Islet of Langerhans (tissue), 1 donor: ENCODE data around the gene NDFIP1.
"Not testable (repeated sequence)": the region's sequence is repeated elsewhere in the genome, so short reads cannot be mapped to it uniquely, and the experiment has no call there.

Source experiments
- FAIRE-seq: peaks from one replicate; lab custom pipeline; 2011; peaks lifted over from hg19 to GRCh38; lab: Jason Lieb, UNC

The NDFIP1 gene, protein sequence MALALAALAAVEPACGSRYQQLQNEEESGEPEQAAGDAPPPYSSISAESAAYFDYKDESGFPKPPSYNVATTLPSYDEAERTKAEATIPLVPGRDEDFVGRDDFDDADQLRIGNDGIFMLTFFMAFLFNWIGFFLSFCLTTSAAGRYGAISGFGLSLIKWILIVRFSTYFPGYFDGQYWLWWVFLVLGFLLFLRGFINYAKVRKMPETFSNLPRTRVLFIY

DNA sequence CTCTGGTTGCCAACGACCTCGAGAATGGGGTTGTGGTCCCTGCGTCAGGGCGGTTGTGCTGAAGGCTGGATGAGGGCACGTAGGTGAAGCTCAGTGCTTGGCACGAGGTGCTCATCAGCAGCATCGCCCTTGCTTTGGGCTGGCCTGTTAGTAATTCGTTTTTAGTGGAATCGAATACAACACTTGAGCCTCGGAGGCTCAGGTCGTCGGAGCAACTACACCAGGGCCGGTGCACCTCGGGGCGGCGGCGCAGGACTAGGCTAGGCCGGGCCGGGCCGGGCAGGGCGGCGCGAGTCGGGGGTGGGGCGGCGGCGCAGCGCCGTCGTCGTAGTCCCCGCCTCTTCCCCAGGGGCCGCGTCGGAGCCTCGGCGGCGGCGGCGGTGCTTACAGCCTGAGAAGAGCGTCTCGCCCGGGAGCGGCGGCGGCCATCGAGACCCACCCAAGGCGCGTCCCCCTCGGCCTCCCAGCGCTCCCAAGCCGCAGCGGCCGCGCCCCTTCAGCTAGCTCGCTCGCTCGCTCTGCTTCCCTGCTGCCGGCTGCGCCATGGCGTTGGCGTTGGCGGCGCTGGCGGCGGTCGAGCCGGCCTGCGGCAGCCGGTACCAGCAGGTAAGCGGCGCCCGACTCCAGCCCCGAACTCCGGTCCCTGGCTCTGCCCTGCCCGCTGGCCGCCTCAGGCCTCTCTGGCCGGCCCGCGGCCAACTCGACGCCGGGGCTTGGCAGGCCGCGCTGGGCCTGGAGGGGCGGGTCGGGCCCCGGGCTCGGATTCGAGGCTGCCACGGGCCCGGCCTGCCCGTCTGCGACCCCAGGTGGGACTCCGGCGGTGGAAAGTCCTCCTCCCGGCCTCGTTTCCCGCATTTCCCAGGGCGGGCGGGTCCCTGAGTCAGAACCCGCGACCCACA lies at the start of gene NDFIP1:
TSS of gene NDFIP1 (plus strand) at position 348 of the 899 bp plus-strand sequence. CDS start at position 544, 196 bp downstream.
- no peak for FAIRE-seq

GRCh38 chr5:142059304-142059940 lies 49.2 kb upstream of the NDFIP1 start:
- no peak for FAIRE-seq

- FAIRE-seq = no peak
Measured at GRCh38 chr5:142063376-142063775, 45.2 kb upstream of the NDFIP1 start.

- no peak for FAIRE-seq
Measured at GRCh38 chr5:142063878-142064331, 44.7 kb upstream of the NDFIP1 start.

DNA sequence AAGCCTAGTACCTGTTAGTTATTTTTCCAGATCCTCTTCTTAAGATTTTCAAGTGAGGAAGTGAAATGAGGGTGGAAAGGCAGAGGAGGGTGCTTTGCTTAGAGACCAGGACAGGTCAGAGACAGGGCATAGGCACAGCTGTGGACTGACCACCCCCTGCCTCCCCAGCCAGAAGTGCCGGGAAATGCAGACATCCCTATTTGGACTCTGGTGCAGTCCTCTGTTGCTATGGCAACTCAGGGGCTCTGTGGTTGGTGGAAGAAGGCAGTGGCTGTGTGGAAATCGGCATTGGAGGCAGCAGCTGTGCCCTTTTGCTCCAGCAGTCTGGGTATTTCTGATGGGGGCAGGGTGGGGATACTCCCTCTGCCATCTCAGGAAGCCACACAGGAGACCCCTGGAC lies 43.3 kb upstream of the NDFIP1 start:
- no peak for FAIRE-seq

DNA sequence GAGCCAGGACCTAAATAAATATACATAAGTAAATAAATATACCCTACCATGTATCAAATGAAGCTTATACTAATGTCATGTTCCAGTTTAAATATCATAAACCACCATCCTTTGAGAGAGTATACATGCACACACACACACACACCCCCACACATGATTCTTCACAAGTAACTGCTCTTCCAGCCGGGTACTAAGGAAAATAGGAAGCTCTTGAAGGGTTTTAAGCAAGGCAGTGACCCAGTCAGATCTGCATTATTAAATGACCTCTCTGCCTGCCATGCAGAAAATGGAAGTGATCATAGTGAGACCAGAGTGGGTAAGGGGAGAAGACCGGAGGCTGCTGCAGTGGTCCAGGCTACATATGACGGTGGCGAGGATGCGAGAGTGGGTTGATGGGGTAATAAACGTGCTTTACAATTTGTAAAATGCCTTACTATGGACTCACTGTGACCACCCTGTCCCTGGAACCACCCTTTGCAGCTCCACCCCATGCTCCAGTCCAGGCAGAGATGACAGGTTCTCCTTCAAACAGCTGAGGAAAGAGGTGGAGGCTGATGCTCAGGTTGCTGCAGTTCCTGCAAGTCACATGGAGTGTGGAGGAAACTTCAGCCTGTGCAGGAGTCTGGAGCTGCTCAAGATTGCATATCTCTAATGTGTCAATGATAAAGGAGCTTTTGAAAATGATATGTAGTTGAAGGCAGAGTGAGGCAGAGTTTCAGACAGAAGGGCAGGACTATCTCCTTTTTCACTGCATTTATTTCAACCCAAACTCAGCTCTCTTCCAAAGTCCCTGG lies 38.8 kb upstream of the NDFIP1 start:
- FAIRE-seq = no peak

GRCh38 chr5:142070734-142071133 lies 37.8 kb upstream of the NDFIP1 start:
- FAIRE-seq = no peak

DNA sequence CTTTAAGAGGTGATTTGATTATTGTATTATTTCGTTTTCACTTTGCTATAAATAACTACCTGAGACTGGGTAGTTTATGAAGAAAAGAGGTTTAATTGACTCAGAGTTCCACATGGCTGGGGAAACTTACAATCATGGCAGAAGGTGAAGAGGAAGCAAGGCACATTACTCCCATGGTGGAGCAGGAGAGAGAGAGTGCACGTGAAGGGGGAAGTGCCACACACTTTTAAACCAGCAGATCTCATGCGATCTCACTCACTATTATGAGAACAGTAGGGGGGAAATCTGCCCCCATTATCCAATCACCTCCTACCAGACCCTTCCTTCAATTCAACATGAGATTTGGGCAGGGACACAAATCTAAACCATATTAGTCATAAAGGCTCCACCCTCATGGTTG lies 36.1 kb upstream of the NDFIP1 start:
- FAIRE-seq = no peak

- peak; percentile 86 for FAIRE-seq
Measured at GRCh38 chr5:142073362-142073988, 35.1 kb upstream of the NDFIP1 start.

DNA sequence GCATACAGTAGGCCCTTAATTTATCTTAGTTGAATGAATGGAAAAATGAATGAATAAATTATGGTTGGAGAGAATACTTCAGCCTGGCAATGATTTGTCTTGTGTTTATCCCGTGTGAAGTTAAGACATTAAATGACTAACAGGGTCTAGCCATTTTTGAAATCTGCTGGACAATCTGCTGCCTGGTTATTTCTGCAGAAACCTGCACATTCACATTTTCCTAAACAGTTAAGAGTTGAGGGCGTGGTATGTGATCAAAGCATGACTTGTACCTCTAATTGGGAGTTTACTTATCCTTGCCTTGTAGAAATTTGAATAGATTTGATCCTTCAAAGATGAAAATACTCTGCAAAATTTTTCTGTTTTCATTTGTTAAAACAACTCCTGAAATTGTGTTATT lies 34.6 kb upstream of the NDFIP1 start:
- peak; percentile 9 for FAIRE-seq

DNA sequence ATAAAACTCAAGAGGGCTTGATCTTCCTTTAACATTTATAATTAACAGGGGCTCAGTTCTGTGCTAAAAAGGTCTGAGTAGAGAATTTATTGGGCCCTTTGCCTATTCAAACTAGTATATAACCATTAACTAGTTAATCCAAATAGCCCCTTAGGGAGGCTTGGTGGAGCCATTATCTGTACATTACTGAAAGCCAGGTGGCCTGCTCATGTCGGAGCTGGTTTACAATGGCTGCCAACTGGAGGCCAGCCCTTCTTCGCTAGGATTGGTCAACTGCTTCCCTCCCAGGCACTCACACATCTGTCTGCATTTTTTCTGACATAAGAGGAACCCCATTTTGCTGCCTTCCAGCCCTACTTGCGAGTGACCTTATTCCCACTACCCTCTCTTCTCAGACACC lies 30.4 kb upstream of the NDFIP1 start:
- no peak for FAIRE-seq

DNA sequence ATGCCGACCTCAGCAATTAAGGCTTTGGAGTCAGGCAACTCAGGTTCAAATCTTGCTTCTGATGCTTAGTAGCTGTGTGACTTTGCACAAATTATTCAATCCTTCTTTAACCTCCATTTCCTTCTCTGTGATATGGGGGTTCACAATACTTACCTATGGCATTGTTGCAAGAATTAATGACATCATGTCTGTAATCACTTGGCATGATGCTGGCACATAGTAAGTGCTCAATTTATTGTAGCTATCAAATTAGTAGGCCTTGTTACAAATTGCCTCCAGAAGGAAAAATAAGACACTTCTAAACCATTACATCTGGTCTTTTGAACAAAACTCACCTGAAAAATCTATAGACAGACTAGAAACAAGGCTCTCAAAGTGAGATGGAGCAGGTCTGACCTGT lies 29.9 kb upstream of the NDFIP1 start:
- no peak for FAIRE-seq

DNA sequence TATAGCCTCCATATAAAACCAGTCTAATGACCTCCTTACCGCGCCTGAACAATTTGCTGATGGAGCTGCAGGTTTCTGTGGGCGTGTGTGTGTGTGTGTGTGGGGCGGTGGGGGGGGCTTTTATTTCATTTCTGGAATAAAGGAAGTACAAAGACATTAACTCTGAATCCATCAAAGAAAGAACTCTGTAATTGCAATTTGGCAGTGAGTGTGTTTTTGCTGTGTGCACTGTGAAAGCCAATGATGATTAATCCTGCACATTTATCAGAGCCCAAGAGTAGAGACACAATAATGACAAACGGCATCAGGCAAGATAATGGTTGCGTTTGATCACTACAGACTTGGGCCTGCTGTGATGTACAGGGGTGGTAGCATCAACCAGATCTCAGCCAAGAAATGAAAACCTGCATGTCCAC lies 29.3 kb upstream of the NDFIP1 start:
- FAIRE-seq = no peak

- no peak for FAIRE-seq
Measured at GRCh38 chr5:142080248-142080647, 28.3 kb upstream of the NDFIP1 start.

GRCh38 chr5:142082182-142082781 lies 26.3 kb upstream of the NDFIP1 start:
- no peak for FAIRE-seq

DNA sequence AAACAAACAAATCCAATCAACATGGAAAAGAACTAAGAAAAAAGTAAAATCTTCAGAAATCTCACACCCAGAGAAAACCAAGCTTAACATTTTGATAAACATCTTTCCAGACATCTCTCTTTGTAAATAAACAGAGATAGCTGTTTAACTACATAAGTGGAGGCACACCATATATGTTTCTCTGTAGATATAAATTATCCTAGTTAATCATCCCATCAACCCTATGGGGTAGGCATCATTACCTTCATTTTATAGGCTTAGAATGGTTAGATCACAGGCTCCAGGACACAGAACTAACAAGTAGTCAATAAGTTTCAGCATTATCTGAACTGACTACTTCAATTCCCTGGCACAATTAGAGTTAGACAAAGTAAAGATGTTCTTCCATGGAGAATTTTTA lies 22.4 kb upstream of the NDFIP1 start:
- FAIRE-seq = no peak

GRCh38 chr5:142086679-142087078 lies 21.9 kb upstream of the NDFIP1 start:
- FAIRE-seq = no peak

DNA sequence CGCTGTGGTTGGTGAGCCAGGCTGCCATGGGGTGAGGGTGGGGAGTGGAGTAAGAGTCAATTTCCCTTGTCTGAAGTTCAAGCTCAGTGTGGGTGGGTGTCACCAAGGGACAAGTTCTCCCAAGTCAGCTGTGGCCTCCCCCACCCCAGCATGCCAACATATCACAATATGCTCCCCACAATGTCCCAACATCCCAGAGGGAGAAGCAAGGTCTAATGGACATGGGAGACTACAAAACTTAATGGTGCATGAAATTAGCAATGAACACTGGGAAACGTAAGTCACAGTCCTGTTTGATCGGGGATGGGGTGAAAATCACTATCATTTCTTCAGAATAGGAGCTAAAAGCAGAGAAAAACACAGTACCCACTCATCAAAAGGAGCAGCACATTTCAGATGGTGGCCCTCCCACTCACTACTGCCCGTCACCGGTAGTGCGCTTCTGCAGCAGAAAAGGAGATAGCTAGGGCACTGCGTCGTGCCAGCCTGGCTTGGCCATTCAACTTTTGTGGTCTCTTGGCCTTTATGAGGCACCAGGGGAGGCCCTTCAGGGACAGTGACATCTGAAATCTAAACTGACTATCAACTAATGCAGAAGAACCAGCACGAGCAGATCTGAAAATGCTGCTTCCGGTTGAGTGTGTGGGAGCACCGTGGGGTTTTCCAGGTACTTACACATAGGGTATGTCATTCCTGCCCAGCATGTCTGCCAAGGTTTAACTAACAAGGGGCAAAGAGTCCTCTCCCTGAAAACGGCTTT lies 20.5 kb upstream of the NDFIP1 start:
- no peak for FAIRE-seq

DNA sequence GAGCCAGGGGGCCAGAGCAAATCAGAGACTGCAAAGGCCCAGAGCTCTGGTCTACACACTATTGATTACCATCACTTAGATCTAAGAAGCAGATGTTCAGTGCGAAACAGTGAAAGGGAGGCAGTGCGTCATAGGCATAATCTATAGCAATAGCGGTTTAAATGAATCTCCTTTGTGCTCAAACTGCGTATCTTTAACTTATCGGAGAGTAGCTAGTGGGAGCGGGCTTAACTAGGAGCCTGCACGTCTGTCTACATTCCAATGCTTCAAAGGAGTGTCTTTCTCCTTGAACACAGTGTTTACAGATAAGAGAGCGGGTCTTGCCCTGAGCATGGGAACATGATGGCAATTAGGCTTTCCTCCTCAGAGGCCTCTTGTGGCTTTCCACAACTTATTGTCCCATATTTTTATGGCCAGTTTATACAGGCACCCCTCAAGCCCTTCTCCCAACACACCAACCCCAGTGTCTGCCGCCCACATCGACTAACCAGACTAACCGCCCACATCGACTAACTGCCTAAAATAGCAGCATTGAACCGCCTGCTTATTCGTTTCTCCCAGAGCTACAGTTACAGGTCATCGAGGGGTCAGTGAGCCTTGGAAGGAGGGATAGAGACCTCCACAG lies 19.6 kb upstream of the NDFIP1 start:
- not testable (repeated sequence) for FAIRE-seq

DNA sequence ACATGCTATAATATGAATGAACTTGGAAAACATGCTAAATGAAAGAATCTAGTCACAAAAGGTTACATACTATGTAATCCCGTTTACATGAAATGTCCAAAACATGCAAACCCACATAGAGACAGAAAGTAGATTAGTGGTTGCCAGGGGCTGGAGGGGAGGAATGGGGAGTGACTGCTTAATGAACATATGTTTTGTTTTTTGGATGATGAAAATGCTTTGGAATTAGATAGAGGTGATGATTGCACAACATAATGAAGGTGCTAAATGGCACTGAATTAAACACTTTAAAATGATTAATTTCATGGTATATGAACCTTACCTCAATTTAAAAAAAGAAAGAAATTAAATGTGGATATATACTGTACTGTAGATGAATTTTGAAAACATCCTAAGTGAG lies 17.6 kb upstream of the NDFIP1 start:
- no peak for FAIRE-seq
